Erythroblast (primary cell): Measurements from ENCODE around the gene PPARA.

Experiments used
- GATA1 ChIP-seq: IDR thresholded peaks from 2 replicates; pipeline ENCODE4 v1.6.1; 2011; ENCODE audit warnings: low read depth, mild to moderate bottlenecking, control low read depth, low read length, moderate library complexity
- POLR2A ChIP-seq: IDR thresholded peaks from 2 replicates; pipeline ENCODE4 v1.6.1; 2011; ENCODE audit warnings: mild to moderate bottlenecking, low read length

DNA sequence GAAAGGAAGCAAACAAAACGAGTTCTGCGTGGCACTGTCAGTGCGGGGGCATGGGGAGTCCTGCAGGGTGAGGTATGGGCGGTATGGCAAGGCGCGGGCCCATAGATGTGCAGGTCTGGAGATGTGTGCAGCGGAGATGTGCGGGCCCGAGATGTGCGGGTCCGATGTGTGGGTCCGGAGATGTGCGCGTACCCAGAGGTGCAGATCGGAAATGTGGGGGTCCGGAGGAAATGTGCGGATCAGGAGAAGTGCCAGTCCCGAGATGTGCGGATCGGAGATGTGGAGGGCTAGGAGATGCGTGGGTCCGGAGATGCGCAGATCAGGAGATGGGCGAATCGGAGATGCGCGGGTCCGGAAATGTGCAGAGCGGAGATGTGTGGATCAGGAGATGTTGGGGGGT is 63.8 kb downstream of the PPARA start:
- TF ChIP-seq POLR2A = no peak
- no peak for TF ChIP-seq GATA1
